Renal cortex interstitium (tissue), 11 donors: ENCODE results near the gene KIF26B. TPM values are rescaled to one million over a fixed set of nuclear protein-coding genes. Genes with fewer than 3 reads are reported as not detected.
A peak's percentile ranks its signal among the peaks of the same experiment; 100 is the strongest.

Experiments used
- DNase-seq, 11 donors: peaks; one replicate each; pipeline ENCODE4 v3.0.0-alpha.2; 2013; ENCODE audit warnings: low read depth in 9 of 11, low spot score in 4 of 11; ENCODE audit errors: extremely low read depth in 1 of 11
- polyA plus RNA-seq, 3 donors: library from polyadenylated mRNA; unstranded; fragments of 120-200 nt; gene quantifications; one replicate each; pipeline ENCODE4 v1.2.1, GENCODE V29; 2013; ENCODE audit not compliant: insufficient read length in 3 of 3

The KIF26B gene
- polyA plus RNA-seq, 3 donors: 33.4 to 39.4 (median 38.3) TPM

DNA sequence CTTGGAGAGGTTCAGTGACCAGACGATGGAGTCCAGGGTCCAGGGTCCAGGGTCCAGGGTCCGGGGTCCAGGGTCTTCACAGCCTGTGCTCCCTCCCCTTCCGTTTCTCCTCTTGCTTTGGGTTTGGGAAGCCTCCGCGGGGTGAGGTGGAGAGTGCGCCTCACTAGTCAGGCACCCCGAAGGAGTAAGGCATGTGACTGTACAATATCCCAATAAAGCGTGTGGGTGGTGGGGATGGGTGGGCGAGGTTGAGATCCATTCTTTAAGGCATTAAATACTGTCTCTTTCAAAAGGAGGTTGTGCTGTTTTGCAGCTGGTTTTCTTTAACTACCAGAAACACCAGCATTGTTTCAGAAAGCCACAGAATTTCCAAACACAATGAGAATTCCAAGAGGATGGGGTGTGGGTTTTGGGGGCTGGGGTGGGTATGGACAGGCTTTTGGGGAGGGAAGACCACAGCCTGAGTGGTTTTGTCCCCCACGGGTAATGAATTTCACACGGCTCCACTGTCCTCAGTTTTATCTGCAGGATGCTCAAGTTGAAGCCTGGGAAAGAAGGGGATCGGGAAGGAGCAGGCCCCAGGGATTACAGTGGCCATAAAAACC lies 65.7 kb downstream of the KIF26B start:
- DNase-seq: no peak

DNA sequence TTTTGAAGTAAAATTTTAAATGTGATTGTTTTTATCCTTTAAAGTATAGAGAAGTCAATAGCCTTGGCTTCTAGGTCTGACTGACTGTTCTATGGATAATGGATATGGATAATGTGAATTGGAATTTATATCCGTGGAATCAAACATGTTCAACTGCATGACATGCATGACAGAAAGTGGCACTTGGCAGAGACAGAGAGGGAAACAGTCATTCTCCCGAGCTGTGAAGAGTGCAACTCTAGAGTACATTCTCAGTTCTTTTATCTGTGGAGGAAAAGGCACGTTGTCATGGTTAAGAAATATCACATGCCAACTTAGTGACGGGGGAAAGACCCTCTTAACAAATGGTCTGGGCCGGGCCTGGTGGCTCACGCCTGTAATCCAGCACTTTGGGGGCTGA lies 67.0 kb downstream of the KIF26B start:
- DNase-seq: no peak

DNA sequence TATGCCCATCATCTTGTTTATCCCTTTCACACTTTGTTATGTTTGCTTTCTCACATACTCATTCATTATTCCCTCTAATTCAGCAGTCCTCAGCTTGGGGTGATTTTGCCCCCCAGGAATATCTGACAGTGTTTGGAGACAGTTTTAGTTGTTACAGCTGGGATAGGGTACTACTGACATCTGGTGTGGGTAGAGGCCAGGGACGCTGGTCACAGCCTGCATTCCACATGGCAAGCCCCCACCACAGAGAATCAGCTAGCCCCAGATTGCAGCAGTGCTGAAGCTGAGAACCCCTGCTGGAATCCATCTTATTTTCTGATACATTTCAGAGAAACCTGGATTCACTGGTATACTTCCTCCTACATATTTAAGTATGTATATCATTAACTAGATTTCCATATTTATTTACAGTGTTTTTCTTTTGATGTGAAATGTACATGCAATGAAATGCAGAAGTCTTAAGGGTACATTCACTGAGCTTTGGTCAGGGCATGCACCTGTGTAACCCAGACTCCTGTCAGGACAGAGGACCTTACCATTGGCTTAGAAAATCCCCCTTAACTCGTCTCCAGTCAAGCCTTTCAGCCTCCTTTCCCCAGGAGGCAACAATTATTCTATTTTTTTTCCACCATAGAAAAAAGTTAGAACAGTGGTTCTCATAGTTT lies 68.3 kb downstream of the KIF26B start:
- DNase-seq: no peak

DNA sequence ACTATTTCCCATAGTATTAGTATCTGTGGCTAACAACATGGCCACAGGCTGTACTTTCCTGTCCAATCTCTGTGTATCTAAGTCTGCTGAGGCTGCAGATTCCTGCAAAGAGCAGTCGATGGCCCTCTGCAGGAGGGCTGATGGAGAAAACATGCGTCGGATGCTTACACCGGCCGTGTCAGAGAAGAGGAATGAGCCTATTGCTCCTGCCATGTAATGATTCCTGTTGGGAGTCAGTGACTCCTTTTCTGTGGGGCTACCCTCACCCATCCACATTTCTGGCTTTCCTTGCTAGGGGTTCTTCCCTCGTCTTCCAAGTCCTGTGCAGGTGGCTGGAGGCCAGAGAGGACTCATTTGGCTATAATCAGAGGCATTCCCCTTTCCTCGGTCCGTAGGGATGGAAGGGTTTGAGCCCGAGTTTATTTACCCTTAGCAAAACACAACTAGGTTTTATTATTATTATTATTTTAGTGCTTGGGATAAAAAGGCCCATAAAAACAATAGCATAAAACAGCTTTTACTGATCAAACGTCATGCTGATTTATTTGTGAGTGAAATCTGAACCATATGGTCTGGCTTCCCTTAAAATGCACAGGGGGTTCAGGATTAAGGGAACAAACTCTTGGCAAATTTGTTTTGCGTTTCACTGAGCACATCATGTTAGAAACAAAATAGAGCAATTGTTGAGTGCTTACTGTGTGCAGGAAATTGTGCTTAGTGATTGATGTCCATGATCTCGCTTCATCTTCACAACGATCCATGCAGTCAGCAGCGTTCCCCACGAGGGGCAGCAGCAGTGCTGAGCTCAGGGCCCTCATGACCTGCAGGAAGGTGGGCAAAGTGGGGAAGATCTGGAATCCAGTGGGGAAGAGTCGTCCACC lies 70.8 kb downstream of the KIF26B start:
- peak in 5 of 11 donors; percentile 33 to 52 (median 47) for DNase-seq

DNA sequence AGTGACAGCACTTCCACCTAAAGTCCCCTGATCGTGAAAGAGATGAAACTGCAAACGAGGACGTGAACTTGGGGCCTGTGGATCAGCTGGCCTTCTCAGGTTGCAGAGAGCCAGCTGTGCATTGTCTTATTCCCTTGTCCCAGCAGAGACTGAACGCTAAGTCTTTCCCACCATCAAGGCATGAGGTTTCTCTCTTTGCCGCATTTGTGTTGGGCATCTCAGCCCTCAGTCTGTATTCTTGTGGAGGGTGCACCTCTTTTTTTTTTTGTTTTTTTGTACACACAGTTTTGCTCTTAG lies 71.4 kb downstream of the KIF26B start:
- DNase-seq: no peak

DNA sequence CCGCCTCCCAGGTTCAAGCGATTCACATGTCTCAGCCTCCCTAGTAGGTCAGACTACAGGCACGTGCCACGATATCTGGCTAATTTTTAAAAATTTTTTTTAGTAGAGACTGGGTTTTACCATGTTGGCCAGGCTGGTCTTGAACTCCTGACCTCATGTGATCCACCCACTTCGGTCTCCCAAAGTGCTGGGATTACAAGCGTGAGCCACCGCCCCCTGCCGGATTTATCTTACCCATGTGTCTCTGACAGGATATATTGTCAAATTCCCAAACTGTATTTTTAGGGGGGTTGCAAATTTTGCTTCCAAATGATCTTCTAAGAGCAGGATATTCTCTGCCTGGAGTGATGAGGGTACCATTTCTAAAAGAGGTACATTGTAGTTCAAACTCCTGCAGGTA lies 74.3 kb downstream of the KIF26B start:
- DNase-seq: no peak

DNA sequence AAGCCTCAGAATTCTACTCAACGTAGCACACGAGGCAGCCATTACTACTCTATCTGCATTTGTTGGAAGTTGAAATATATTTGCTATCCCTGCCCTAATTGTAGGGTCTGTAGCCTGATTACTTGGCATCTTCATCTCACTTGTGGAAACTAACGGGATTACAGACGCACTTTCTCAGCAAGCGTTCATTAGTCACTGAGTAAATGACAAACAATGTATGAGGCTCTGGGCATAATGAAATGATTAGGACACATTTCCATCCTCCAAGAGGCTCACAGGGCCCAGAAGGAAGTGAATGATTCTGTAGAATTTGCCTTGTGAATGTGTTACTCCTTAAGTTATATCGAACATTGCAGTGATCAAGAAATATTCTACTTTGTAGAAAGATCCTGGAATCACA lies 78.1 kb downstream of the KIF26B start:
- DNase-seq: no peak

DNA sequence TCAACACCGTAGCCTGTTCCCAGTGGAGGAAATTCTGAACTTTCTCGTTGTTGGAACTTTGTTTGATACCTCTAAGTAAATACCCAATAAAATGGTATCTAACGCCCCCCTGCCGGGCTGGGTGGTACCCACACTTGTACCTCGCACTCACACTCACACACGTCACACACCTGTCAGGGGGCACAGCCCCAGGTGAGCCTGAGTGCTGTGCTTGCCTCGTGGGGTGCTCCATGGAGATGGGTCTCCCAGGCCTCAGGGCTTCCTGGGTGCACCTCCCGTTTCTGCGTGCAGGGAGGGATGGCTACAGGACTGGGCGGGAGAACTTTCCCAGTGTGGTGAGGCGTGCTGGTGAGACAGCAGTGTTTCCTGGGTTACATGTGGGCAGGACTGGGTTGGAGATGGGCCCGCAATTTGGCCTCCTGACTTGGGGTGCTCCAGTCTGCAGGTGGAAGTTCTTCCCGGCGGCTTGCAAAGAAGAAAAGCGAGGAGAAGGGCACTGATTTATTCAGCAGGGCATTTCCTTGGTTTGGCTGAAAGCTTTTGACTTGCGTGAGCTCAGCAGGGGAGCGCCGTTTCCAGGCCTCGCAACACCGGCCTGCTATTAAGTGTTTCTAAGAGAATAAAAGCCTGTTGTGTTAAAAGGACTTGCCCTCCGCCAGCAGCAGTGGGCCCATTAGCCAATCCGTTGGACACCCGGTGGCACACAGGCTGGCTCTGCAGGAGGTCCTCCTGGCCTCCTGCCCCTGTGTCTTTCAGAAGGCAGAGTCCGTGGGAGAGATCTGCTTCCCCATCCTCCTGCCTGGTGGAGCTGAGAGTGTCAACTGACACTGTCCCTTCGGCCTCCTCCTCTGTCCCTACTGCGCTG lies 79.7 kb downstream of the KIF26B start:
- peak in 1 of 11 donors; percentile 31 for DNase-seq

DNA sequence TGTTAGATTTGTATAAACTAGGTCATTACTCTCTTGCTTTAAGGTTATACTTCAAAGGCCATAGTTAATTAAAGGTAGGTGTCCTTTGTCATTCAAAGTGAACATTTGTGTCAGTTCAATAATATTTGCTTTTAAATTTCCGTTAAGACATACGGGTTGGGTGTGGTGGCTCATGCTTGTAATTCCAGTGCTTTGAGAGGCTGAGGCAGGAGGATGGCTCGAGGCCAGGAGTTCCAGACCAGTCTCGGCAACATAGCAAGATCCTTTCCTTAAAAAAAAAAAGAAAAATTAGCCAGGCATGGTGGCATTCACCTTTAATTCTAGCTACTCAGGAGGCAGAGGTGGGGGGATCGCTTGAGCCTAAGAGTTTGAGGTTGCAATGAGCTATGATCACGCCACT lies 80.4 kb downstream of the KIF26B start:
- DNase-seq: no peak

DNA sequence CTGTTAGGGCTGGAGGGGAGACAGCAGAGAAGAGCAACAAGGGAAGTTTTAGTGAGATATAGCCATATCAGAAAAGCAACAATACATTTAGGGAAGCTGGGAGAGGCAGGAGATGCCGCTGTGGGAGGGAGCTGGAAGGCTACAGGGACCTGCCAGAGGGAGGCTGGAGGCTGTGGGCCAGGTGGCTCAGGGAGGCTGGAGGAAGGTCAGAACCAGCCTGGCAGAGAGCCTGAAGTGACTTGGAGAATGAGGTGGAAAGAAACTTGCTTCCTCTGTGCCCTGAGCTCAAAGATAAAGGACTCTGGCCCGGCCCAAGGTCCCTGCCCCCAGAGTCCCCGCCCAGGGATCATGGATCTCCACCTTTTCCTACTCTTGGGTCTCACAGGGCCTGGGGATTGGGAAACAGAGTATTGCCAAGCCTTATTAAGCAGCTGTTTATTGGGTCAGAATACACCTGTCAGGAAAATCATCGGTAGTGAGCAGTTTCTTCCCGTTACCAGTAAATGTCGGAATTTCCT lies 85.9 kb downstream of the KIF26B start:
- no peak for DNase-seq

DNA sequence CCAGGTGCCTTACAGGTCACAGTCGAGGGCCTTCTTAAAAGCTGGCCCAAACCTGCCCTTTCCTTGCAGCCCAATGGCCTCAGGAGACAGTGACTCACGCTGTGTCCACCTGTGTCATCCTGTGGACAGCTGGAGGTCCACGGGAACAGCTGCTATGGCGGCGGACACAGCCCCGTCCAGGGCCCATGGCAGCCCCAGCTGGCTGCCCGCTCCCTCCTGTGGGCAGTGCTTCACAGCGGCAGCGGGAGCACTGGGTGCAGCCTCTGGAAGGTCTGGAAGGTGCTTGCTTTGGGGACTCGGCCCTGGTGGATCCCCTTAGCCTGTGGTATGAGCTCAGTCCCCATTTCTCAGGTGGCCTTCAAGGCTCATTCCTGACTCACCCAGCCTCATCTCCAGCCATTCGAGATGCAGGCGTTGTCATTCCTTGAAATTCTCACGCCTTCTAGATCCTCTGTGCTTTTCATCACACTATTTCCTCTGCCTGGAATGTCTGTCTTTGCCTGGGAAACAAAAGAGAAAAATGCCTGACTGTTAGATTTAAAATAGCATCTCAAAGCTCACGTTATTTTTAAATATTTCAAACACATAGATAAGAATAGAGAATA lies 86.8 kb downstream of the KIF26B start:
- no peak for DNase-seq

DNA sequence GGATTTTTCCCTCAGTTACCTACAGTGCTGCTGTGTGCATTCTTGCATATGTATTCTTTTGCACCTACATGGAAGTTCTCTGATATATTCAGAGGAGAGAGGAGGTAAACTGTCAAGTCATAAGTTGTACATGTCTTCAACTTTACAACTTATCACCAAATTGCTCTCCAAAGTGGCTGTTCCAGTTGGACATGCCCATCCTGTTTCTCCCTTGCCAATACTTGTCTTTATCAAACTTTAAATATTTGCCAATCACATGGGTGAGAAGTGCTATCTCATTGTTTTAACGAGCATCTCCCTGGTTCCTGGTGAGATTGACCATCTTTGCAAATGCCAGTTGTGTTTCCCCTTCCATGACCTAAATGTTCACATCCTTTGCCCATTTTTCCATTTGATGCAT lies 88.2 kb downstream of the KIF26B start:
- no peak for DNase-seq

DNA sequence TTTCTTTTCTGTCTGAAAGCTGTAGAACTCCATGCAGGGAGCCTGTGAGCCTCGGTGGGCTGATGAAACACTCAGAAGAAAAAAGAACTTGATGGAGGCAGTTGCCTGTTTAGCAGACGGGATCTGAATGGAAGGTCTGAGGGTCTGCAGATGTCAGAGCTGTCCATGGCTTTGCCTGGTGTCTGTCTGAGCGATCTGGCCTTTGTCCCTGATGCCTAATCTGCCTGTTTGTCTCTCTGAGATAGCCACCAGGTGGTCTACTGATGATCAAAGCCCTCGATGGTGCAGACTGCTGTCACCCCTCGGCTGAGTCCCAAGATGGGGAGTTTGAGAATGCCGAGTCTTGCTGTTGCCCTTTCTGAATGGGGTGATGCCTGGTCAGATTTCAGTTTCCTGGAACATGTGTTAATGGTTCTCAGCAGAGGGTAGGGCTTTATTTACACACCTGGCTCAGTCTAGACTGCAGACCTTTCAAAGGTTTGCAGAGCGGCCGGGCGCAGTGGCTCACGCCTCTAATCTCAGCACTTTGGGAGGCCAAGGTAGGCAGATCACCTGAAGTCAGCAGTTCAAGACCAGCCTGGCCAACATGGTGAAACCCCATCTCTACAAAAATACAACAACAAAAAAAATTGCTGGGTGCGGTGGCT lies 90.4 kb downstream of the KIF26B start:
- no peak for DNase-seq

DNA sequence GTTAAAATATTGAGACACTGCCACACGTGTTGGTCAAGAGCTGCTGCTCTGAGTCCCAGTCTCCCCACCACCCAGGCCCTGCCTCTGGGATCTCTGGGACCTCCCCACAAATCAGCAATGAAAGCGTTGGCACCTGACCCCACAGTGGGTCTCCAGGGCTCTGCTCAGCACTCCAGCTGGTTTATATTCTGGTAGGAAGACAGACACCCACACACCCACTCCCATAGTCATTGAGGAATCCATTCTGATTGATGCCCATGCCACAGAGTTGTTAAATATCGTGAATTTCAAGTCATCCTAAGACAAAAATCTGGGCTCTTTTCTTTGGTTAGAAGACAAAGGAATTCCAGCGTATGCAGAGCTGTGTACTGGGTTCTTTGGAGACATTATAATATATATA lies 91.6 kb downstream of the KIF26B start:
- no peak for DNase-seq

DNA sequence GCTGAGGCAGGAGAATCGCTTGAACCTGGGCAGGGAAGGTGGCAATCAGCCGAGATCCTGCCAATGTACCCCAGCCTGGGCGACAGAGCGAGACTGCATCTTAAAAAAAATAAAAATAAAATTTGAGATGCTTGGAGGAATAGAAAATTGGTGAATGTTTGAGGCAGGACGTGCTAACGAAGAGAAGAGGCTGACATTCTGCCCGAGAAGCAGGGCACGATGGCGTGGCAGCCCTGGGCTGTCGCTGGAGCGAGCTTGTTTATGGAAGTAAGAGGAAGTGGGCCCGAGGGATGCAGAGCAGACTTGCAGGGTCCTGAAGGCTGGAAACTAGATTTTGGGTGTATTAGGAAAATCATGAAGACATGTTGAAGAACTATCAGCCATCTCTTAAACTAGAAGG lies 92.6 kb downstream of the KIF26B start:
- DNase-seq: no peak

DNA sequence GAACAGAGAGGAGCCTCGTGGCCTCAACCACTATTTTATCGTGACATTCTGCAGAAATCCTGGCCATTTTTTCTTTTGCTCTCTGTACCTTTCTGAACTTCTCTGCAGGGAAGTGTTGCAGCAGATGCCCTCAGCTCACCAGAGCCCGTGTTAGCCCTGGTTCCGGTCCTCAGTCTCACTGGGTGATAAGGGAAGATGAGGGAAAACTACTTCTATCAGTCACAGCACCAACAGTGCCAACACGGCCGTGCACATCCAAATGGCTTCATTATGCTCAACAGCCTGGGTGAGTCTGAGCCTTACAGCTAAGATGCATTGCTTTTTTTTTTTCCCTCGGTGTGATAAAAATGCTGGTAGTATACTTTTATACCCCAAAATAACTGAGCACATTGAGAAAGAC lies 93.0 kb downstream of the KIF26B start:
- no peak for DNase-seq

DNA sequence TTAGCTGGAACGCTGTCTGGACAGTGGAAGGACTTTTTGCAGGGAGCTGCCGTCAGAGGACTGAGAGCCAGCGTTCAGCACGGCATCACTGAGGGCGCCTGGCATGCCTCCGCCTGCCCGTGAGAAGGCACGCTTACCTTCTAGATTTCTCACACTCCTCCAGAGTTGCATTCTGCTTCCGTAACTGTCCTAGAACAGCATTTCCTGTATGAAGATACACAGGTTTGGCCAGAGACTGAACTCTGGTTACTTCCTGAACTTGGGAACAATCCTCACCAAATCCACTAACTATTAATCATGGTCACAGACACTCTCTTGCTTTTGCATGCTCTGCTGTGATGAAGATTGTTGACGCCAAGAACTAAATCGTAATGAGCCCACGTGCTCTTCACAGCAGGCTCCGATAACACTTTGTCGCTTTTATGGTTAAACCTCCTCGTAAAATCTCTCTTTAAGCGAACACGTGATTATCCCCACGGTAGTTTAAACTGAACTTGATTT lies 93.5 kb downstream of the KIF26B start:
- no peak for DNase-seq

DNA sequence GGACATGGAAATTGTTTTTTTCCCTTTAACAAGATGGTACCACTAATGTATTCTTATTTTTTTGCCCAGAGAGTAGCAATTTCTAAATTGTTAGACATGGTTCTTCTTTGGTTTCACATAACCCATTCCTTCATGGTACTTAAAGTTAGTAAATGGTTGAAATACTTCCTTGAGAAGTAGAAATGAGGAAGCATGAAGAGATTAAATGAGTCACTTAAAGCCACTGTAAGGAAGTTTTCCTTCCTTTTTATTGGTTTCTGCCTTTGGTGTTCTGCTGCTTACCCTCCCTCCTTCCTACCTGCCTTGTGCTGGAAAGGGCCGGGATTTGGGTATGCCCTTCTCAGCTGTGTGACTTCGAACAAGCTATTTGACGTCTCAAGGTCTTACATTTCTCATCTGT lies 101.0 kb downstream of the KIF26B start:
- DNase-seq: no peak
